NCI-H345 treated with DMSO at 0.1 percent for 48 hours (cell line): Measurements from ENCODE around the gene CRACDL.

Source experiments
- DNase-seq: peaks from one replicate; lab custom pipeline; 2025; ENCODE audit not compliant: unreplicated experiment; lab: John Stamatoyannopoulos, UW

CRACDL gene

DNA sequence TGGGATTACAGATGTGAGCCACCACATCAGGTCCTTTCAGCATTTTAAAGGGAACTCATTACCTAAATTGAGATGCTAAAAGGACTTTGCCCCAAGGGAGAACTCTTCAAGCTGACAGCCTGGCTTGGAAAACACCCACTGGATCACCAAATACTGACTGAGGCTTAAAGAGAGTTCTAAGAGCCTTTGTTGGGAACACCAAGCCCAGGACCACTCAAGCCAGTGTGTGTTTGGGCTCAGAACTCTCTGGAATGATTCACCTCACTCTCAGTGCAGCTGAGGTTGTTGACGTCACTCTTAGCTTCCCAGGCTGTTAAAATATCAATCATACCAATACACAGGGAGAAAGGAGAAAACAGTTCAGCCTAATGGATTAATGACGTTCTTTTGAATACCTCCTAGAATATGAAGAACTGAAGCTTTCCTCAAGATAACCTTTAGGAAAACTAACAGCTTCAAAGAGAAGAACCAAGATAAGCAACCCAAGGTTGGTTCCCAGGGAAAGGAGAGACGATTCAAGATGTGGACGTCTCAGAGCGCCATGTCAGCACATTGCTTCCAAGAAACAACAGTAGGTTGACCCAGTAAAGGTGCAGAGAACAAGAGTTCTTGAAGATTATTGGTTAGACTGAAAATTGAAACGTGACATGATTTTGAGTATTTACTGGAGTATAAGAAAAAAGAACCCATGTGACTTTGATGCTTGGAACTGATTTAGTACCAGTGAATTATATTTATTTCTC is 157.1 kb downstream of the CRACDL start:
- no peak for DNase-seq

DNA sequence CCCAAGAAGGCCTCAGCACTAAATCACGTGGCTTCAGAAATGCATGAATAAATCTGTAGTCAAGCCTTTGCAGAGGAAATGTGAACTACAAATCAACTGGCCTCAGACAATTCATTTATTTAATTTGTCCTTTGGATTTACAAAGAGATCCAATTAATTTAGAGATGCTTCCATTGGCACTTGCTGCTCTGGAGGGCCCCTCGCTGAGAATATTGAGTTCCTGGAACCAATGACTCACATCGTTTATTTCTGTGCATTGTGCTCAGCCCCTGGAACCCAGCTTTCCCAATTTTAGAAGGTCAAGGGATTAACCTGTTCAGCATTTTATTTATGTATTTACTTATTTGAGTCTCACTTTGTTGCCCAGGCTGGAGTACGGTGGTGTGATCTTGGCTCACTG is 157.9 kb downstream of the CRACDL start:
- no peak for DNase-seq

DNA sequence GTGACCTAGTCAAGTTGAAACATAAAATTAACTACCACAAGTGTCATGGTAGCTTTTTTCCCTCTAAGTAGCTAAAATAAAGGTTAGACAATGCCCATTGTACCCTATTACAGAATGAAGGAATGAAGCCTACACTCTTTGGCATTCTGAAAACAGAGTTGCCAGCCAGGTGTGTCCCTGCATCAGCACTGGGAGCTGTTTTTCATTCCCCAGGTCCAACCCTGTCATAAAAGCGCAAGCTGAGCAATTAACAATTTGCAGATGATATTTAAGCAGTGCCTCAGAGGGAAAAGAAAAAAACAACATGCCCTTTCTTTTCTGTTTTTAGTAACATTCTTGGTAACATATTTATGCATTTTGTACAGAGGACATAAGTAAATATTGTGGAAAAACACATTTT is 158.3 kb downstream of the CRACDL start:
- DNase-seq = no peak

DNA sequence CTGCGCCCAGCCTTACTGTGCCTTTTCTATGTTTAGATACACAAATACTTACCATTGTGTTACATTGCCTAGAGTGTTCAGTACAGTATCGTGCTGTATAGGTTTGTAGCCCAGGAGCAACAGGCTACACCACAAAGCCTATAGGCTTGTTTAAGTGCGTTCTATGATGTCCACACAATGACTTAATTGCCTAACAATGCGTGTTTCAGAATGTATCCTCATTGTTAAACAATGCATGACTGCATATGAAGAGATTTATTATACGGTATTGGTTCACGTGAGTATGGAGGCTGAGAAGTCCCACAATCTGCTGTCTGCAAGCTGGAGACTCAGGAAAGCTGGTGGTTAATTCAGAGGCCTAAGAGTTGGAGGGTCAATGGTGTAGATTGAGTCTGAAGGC is 158.9 kb downstream of the CRACDL start:
- DNase-seq = no peak

DNA sequence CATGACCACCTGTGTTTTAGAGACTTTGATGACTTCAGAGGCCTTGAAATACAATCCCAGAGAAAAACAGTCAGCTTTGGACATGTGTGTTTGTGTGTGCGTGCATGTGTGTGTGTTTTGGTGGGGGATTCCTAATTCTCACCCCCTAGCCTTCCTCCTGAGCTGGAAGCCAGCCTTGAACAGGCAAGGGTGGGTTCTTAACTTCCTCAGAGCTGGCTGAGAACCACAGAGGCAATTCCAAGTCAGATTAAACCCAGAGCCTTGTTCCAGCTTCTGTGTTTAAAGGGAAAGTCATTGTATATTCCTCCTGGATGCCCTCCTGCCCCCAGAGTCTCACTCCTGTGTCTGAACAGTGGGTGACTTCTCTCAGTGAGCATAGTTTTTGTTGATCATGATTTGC is 159.9 kb downstream of the CRACDL start:
- no peak for DNase-seq

DNA sequence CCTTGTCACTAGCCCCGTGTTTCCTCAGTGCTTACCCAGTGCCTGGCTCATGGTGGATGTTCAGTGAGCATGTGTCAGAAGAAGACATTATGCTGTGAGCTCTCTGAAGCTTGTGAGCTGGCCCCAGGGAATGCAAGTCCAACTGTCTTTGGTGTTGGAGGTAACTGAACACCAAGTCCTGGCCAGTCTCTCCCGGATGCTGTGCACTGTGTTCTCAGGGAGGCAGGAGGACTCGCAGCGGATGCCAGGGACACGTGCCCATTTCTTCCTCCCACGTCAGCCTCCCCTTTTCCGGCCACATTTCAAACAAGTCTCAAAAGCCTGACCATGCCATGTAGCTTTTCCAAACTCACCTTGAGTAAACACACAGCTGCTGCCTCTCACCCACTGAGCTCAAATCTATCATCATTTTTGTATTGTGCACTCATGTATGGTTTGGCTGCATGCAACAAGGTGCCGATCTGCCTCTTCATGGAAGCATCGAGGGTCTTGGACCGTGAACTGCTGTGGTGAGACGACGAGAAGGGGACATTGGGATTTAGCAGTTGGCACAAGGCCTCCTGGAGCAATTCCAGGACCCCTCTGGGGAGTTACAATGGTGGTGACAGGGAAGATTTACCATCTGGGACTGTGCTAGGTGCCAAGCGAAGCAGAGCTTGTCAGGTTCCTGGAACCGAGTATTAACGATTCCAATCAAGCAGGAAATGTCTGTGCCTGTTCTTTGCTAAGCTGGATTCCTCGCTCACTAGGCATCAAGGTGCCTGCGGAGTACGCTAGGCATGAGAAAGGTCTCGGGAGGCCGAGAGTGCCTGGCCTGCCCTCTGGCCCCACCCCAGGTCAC is 160.7 kb downstream of the CRACDL start:
- DNase-seq = peak; percentile 81

DNA sequence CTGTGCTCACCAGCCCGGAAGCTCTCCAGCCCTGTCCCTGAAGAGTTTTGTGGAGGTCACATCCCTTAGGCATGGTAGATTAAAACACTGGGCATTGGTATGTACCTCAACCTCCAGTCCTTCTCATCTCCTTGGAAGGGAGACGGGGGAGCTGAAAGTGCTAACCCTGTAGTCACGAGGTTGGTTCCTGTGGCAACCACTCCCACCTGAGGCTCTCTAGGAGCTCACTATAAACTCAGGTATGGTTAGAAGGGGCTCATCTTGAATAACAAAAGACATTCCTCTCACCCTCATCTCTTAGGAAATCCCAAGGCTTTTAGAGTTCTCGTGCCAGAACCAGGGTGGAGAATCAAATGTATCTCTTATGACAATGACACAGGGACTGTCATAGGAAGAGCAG is 162.1 kb downstream of the CRACDL start:
- no peak for DNase-seq

DNA sequence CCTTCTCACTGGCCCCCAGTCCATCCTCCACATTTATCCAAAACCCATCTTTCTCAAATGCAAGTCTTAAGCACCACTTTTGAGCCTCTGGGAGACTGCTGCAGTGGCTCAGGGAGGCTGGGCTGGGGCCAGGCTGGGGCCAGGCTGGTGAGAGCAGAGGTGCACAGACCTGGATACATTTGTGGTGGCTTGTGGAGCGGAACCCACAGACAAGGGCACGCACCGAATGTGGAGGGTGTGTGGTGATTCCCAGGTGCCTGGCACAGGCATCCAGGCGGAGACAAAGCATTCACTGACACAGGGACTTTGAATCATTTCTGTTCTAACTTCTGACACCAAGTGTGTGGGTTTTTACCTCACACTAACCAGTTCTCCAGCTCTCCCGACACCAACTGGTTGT is 162.9 kb downstream of the CRACDL start:
- no peak for DNase-seq

DNA sequence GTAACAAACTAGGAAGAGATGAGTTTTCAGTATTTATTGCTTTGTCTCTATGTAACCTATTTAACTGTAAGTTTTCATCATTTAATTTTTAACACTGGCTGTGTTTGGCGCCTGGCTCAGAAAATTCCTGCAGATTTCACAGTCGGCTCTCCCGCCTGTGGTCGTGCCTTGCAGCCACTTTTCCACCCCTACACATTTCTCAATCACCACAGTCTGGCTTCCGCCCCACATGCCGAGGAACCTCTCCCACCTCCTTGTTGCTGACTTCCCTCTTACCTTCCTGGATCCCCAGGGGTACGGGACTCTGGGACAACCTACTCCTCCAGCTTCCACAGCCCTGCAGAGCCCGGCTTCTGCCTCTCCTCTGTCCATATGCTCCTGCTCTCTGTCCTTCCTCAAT is 163.5 kb downstream of the CRACDL start:
- no peak for DNase-seq

DNA sequence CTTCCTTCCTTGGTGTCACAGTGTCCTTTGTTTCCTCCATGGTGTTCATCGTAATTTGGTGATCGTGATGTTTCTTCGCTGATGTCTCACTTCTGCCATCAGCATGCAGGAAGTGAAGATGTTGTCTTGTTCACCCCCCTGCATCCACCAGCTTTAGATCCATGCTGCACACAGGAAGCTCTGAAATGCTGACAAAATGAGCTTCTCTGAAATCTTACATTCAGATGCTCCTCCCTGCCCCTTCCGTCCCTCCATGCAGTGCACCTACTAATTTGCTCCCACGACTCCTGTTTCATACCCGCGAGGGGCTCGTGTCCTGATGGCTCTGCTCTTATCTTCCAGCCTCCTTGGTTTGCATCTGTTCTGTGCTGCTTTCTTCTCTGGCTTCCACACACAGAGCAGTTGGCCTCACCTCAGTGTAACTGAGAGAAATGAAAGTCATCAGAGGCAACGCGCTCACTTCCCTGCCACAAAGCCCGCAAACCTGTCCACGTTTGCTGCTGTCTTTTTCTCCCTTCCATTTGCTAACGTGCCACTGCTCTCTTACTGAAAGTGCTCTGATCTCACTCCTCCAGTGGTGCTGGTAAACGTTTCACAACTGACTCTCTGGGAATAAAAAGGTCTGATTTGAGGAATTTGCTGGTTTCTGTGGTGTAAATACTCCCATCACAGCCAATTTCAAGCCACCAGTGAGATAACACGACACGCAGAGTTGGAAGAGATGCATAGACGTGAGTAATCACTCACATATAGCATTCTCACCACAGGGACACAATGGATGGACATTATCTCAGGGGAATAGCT is 164.1 kb downstream of the CRACDL start:
- no peak for DNase-seq

DNA sequence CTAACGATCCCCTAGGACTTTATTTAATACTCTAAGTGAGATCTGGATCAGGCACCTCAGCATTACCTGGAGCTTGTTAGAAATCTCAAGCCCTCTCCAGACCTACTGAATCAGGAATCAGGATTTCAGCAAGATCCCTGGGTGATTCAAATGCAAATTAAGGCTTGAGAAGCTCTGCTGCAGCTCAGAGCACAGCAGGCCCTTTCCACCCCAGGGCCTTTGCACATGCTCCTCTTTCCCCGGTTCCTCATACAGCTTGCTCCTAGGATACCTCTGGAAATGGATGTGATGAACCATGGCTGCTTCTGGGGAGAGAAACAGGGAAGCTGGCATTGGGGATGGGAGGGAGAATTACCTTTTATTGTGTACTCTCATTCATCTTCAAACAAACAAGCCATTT is 164.8 kb downstream of the CRACDL start:
- DNase-seq = no peak

DNA sequence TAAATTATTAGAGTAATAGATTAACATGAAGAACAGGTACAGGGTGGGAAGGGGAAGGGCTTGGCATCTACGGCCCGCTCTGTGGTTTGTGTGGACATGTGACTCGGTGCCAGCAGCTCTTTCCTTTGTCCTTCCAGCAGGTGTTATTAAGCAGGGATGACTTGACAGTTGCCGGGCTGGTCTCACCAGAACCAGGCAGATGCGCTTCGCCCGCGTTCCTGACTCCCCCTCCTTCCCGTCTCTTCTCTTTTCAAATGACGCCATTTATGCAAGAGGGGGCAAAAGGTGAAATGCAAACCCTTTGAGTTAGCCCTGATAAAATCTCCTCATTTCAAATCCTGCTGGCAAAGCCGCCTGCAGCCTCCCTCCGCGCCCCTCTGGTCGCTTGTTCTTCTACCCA is 166.2 kb downstream of the CRACDL start:
- peak; percentile 80 for DNase-seq

DNA sequence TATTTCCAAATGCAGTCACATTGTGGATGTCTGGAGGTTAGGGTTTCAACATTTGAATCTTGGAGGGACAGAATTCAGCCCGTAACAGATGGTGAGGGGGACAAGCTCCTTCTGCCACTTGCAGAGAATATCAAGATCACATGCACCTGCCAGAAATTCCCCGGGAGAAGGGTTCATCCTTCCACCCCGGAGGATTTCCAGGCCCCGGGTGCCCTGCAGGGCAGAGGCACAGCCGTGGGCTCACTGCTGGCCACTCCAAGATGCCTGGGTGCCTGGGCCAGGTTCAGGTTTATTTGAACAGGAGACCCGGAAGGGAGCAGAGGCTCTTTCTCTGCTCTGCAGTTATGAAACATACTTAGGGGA is 166.9 kb downstream of the CRACDL start:
- no peak for DNase-seq

DNA sequence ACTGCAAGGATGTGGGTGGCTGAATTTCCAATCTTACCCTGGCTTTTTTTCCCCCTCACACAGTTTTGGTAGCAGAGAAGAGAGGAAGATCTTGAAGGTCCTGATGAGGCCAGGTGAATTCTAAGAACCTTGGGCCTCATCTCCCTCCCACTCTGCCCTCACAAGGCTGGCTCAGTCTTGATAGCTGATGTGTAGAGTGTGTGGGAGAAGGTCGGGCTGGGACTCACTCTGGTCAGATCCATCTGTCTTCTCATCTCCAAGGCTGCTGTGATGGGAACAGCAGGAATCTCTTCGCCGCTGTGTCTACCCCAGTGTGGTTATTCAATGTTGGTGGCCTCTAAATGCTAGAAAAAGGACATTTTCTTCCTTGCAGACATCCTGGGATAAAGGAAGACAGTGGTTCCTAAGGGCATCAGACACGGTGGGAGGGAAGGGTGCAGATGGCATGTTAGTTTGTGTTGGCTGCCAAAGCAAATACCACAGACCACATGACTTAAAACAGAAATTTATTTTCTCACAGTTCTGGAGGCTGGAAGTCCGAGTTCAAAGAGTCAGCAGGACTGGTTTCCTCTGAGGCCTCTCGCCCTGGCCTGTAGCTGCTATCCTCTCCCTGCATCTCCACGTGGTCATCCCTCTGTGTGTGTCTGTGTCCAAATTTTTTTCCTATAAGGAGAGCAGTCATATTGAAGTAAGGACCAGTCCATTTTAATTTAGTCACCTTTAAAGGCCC is 167.5 kb downstream of the CRACDL start:
- no peak for DNase-seq

DNA sequence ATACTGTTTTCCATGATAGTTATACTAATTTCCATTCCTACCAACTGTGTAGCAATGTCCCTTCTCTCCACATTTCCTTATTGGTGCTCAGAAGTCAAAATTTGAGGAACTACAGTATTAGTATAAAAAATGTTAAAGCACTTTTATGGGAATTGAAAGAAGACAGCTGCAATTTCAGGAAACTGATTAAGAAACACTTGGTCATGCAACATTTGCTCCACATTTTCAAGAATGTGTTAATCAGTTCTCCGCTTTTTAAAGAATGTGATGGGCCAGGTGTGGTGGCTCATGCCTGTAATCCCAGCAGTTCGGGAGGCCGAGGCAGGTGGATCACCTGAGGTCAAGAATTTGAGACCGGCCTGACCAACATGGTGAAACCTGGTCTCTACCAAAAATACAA is 171.5 kb downstream of the CRACDL start:
- DNase-seq = no peak

DNA sequence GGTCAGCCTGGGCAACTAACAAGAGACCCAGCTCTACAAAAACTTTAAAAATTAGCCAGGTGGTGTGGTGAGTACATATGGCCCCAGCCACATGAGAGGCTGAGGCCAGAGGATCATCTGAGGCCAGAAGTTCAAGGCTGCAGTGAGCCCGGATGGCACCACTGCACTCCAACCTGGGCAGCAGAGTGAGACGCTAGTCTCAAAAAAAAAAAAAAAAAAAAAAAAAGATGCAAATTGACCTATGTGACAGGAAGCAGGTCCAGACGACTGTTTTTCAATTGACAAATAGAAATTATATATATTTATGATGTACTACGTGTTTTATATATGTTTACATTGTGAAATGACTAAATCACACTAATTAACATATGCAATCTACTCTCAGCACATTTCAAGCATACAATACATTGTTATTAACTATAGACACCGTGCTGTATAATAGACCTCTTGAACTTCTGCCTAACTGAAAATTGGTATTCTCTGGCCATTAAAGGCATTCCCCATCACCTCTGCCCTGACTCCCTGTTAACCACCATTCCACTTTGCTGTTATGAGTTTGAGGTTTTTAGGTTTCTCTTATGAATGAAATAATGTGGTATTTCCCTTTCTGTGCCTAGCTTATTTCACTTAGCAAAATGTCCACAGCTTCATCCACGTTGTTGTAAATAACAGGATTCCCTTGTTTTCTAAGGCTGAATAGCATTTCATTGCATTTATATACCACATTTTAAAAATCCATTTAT is 172.6 kb downstream of the CRACDL start:
- no peak for DNase-seq

DNA sequence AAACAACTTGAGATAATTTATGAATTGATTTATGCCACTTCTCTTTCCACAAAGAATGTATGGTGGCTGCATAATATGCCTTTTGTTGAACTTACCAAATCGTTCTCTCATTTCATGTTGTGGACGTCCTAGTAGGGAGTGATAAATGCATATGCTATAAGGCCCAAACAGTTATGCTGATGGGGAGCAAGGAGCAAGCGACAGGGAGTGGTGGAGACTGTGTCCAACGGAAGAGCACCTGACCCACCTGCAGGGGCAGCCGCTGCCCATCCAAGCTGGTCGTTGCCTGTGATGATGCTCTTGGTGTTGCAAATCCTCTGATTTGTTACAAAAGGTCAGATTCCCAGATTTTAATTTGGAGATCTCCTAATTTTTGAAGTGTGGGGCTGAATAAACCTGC is 174.1 kb downstream of the CRACDL start:
- DNase-seq = no peak

DNA sequence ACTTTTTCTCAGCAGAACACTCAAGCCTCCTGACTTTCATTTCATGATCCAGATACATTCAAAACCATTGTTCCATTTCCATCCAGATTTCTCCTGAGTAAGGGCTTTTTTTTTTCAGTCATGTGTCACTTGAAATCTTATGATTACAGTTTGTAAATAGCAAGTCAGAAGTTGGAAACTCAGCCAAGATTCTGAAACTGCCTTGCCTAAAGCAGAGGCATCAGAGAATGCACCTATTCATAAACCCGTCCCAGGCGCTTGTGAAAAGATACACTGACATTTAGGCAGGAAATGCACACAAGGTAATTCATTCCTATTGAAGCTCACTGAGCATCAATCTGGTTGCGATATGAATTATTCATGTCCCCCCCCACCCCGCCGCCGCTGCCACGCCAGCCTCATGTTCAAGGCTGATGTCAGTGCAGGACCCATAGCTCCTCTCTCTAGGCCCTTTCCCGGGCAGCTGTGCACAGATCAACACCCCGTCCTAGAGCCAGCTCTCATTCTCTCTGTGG is 174.7 kb downstream of the CRACDL start:
- DNase-seq = no peak

DNA sequence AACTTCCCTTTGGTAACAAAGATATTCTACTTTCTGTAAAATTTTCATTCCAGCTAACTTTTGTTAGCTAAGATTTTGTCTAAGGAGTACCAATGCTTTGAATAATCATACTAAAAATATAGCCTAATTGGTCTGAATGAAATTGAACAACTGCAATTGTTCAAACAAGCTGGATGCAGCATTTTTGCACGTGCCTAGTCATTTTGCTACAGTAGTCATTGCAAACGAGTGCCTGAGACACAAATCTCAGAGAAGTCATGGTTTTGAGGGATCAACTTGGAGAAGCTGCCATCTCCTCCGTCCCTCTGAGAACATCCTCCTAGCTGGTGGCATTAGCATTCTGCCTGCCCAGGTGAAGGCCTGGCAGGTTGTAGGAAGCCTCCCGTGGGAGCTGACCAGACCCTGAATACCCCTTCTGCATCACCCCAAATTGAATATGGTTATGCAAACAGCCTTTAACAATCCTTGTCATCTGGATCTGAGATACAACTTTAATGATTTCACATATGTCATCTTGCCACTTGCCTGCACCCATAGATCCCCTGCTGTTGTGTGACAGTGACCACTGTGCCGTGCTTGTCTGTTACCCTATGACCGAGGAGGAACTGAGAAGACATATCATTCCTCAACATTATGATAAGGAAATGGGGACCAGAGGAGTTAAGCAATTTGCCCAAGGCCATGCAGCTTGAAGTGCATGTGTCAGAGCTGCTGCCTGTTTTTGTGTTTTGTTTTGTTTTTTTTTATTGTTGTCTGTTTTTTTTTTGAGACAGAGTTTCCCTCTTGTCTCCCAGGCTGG is 176.0 kb downstream of the CRACDL start:
- DNase-seq = no peak
